ENCODE measurements around the gene RFFL. TPM values are rescaled to one million over a fixed set of nuclear protein-coding genes. Genes with fewer than 3 reads are reported as not detected.

RFFL gene
- total RNA-seq, 4 donors from 2014 or later, result 11.5 to 38.5 (median 14.6) TPM

DNA sequence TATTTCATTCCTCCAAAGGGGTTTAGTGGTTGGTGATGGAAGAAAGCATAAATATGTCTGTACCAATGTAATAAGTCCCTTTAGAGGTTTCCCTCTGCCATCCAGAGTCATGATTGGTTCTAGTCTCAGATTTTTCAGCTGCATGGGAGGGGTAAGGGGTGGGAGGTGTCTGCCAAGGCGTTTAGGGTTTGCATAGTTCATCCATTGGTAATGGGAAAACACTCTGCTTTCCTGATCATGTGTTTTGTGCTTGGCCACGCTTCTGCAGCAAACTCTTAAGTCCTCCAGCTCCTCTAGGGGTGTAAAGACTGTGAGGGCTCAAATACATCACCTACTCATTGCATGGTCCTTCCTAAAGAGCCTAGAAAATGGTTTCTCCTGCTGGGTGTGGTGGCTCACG lies 53.4 kb downstream of the RFFL start:
- TF ChIP-seq, protein P1, sequence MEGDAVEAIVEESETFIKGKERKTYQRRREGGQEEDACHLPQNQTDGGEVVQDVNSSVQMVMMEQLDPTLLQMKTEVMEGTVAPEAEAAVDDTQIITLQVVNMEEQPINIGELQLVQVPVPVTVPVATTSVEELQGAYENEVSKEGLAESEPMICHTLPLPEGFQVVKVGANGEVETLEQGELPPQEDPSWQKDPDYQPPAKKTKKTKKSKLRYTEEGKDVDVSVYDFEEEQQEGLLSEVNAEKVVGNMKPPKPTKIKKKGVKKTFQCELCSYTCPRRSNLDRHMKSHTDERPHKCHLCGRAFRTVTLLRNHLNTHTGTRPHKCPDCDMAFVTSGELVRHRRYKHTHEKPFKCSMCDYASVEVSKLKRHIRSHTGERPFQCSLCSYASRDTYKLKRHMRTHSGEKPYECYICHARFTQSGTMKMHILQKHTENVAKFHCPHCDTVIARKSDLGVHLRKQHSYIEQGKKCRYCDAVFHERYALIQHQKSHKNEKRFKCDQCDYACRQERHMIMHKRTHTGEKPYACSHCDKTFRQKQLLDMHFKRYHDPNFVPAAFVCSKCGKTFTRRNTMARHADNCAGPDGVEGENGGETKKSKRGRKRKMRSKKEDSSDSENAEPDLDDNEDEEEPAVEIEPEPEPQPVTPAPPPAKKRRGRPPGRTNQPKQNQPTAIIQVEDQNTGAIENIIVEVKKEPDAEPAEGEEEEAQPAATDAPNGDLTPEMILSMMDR (IDR thresholded peaks at IDR 0.05), result no peak
- no peak for TF ChIP-seq POLR2A (IDR thresholded peaks at IDR 0.05)
- H3K4me1 ChIP-seq, result no peaks in the 10 kb centered on the region
- no peaks in the 10 kb centered on the region for H3K36me3 ChIP-seq
- intact Hi-C loops (cut with DNase I; ENCODE audit: low total_unique reads), result no loop called here
- no peak overlapping the region for H3K4me3 ChIP-seq
- no peak for DNase-seq
- H3K27ac ChIP-seq, result no peak overlapping the region
- H3K27me3 ChIP-seq, result no peaks in the 10 kb centered on the region
- H3K9me3 ChIP-seq, result no peaks in the 10 kb centered on the region

DNA sequence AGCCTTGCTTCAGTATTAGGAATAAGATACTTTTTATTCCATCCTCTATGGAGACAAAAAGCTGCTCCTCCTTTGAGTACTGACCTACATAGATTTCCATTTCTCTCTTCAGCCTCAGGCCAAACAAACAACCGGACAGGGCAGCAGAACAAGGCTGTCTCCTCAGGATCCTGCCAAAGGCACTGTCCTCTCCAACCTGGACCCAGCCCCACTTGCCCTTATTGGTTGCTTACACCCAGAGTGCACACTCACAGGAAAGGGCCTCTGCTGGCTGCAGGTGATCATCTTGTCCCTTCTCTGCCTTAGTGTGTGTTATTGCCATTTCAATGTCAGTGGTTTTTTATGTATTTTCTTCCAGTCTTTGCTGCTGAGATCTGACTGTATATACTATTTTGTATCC lies 56.5 kb downstream of the RFFL start:
- Histone ChIP-seq H3K4me3 (no peak overlapping the region), H3K27me3 (no peaks in the 10 kb centered on the region), H3K4me1 (no peaks in the 10 kb centered on the region), H3K27ac (no peak overlapping the region), H3K36me3 (no peaks in the 10 kb centered on the region), H3K9me3 (no peaks in the 10 kb centered on the region)
- TF ChIP-seq, protein P1 (IDR thresholded peaks at IDR 0.05), result no peak
- no peak for TF ChIP-seq POLR2A (IDR thresholded peaks at IDR 0.05)
- DNase-seq, result no peak
- intact Hi-C loops (cut with DNase I; ENCODE audit: low total_unique reads), result no loop called here

DNA sequence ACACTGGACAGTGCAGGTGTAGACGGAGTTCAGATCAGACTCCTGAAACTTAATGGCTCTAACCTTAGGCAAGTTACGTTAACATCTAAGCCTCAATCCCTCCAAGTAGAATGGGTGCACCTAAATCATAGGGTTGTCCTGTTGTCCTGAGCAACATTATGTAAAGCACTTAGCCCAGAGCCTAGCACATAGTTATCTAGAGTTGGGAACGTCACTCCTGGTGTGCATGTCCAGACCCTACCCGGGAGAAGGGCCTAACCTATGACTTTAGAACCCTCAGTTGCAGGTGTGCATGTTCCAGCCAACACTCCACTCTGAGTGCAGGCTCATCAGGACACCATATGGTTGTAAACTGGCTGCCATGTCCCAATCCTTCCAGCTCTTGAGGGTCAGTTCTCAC lies 57.2 kb downstream of the RFFL start:
- intact Hi-C loops (cut with DNase I; ENCODE audit: low total_unique reads), result no loop called here
- H3K27ac ChIP-seq, result no peak overlapping the region

DNA sequence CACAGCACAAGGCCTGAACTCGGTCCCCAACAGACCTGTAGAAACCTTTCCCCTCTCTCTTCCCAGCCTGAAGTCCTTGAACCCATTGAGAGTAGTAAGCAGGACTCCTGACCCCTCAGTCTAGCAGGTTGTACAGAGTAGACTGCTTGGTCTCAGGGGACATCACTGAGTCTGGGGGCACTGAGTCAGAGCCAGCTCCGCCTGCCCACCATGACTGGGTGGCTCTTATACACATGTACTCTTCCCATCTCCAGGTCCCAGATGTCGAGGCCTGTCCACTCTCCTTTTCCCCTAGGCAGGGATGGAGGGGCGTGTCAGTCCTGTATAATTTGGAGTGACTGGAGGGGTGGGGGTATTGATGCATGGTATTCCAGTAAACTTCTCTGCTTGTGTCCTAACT lies 59.7 kb downstream of the RFFL start:
- TF ChIP-seq POLR2A (IDR thresholded peaks at IDR 0.05), result no peak
- TF ChIP-seq, protein P1 (IDR thresholded peaks at IDR 0.05), result no peak
- intact Hi-C loops (cut with DNase I; ENCODE audit: low total_unique reads), result no loop called here
- H3K4me1 ChIP-seq, result no peaks in the 10 kb centered on the region
- no peaks in the 10 kb centered on the region for H3K9me3 ChIP-seq
- no peak for DNase-seq
- no peaks in the 10 kb centered on the region for H3K36me3 ChIP-seq
- H3K27me3 ChIP-seq, result no peaks in the 10 kb centered on the region
- no peak overlapping the region for H3K27ac ChIP-seq
- no peak overlapping the region for H3K4me3 ChIP-seq

More for the DNA sequence above, 57.2 kb downstream of the RFFL start:
- no peak for DNase-seq
- H3K36me3 ChIP-seq, result no peaks in the 10 kb centered on the region
- no peaks in the 10 kb centered on the region for H3K4me1 ChIP-seq
- H3K4me3 ChIP-seq, result no peak overlapping the region
- no peaks in the 10 kb centered on the region for H3K27me3 ChIP-seq
- no peaks in the 10 kb centered on the region for H3K9me3 ChIP-seq
- no peak for TF ChIP-seq POLR2A (IDR thresholded peaks at IDR 0.05)
- TF ChIP-seq, protein P1 (IDR thresholded peaks at IDR 0.05), result no peak

DNA sequence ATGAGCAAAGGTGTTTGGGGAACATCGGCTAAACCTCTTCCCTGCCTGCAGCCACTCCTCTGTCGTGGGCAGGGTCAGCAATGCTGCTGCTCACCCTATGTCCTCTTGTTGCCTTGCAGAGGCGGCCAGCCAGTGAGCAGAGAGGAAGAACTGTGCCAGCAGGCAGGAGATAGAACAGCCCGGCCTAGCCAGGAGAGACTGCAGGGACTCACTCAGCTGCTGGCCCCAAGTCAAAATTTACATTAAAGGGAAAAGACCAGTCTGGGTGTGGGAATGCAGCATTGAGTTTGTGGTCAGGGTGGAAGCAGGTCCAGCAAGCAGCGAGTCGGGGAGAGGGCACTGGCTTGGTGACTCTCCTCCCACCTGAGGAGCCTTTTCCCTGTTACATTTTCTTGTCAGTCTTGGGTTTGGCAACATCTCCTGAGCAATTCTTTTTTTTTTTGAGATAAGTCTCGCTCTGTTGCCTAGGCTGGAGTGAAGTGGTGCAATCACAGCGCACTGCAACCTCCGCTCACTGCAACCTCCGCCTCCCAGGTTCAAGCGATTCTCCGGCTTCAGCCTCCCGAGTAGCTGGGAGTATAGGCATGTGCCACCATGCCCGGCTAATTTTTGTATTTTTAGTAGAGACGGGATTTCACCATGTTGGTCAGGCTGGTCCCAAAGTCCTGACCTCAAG lies 60.5 kb downstream of the RFFL start:
- intact Hi-C loops (cut with DNase I; ENCODE audit: low total_unique reads), result no loop called here
- Histone ChIP-seq H3K27me3 (no peaks in the 10 kb centered on the region), H3K9me3 (no peaks in the 10 kb centered on the region), H3K4me3 (no peak overlapping the region), H3K27ac (no peak overlapping the region), H3K36me3 (no peaks in the 10 kb centered on the region), H3K4me1 (no peaks in the 10 kb centered on the region)
- TF ChIP-seq, protein P1 (IDR thresholded peaks at IDR 0.05), result no peak
- no peak for TF ChIP-seq POLR2A (IDR thresholded peaks at IDR 0.05)
- DNase-seq, result no peak

Measured in uterus (tissue), 4 donors.